PFSK-1 (cell line): Measurements from ENCODE around the gene DOCK1.

Experiments
- FOXP2 ChIP-seq: optimal IDR thresholded peaks from 2 replicates; pipeline ENCODE3; 2011; ENCODE audit warnings: borderline replicate concordance, control low read depth, inconsistent platforms; ENCODE audit not compliant: insufficient read depth; ENCODE audit errors: extremely low read length, extremely low read depth
- POLR2AphosphoS5 ChIP-seq: IDR thresholded peaks from 2 replicates; pipeline ENCODE4 v1.6.1; 2012; ENCODE audit warnings: low read depth, mild to moderate bottlenecking, control low read depth, low read length, moderate library complexity
- SIN3A ChIP-seq: IDR thresholded peaks from 2 replicates; pipeline ENCODE4 v1.6.1; 2012; ENCODE audit warnings: mild to moderate bottlenecking, low read length, moderate library complexity, borderline replicate concordance; ENCODE audit not compliant: insufficient read depth
- TAF1 ChIP-seq: IDR thresholded peaks from 2 replicates; pipeline ENCODE4 v1.6.1; 2012; ENCODE audit warnings: low read length, control low read depth, borderline replicate concordance; ENCODE audit not compliant: insufficient read depth
- TF ChIP-seq, protein P1 (sequence below), 2 experiments: IDR thresholded peaks; 2 replicates each; pipeline versions ENCODE4 v1.6.1 to v1.8.0; 2011 to 2012; ENCODE audit warnings: low read depth in 2 of 2, low read length in 2 of 2, control low read depth in 1 of 2, inconsistent platforms in 1 of 2, mild to moderate bottlenecking in 1 of 2, moderate library complexity in 1 of 2; ENCODE audit not compliant: insufficient read depth in 1 of 2

DOCK1 gene

GRCh38 chr10:127266431-127266830 lies 361.2 kb downstream of the DOCK1 start:
- TF ChIP-seq POLR2AphosphoS5 = no peak
- TF ChIP-seq TAF1 = no peak
- TF ChIP-seq, protein P1, sequence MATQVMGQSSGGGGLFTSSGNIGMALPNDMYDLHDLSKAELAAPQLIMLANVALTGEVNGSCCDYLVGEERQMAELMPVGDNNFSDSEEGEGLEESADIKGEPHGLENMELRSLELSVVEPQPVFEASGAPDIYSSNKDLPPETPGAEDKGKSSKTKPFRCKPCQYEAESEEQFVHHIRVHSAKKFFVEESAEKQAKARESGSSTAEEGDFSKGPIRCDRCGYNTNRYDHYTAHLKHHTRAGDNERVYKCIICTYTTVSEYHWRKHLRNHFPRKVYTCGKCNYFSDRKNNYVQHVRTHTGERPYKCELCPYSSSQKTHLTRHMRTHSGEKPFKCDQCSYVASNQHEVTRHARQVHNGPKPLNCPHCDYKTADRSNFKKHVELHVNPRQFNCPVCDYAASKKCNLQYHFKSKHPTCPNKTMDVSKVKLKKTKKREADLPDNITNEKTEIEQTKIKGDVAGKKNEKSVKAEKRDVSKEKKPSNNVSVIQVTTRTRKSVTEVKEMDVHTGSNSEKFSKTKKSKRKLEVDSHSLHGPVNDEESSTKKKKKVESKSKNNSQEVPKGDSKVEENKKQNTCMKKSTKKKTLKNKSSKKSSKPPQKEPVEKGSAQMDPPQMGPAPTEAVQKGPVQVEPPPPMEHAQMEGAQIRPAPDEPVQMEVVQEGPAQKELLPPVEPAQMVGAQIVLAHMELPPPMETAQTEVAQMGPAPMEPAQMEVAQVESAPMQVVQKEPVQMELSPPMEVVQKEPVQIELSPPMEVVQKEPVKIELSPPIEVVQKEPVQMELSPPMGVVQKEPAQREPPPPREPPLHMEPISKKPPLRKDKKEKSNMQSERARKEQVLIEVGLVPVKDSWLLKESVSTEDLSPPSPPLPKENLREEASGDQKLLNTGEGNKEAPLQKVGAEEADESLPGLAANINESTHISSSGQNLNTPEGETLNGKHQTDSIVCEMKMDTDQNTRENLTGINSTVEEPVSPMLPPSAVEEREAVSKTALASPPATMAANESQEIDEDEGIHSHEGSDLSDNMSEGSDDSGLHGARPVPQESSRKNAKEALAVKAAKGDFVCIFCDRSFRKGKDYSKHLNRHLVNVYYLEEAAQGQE (IDR thresholded peaks at IDR 0.05; ENCODE audit: insufficient read depth in 1 of 2, low read depth in 2 of 2, low read length in 2 of 2) = no peak
- no peak for TF ChIP-seq SIN3A
- no peak for TF ChIP-seq FOXP2

- TF ChIP-seq POLR2AphosphoS5 (no peak), TAF1 (no peak), SIN3A (no peak), FOXP2 (no peak)
- TF ChIP-seq, protein P1 (IDR thresholded peaks at IDR 0.05; ENCODE audit: insufficient read depth in 1 of 2, low read depth in 2 of 2, low read length in 2 of 2) = no peak
Observed at GRCh38 chr10:127267442-127267841, 362.2 kb downstream of the DOCK1 start.

DNA sequence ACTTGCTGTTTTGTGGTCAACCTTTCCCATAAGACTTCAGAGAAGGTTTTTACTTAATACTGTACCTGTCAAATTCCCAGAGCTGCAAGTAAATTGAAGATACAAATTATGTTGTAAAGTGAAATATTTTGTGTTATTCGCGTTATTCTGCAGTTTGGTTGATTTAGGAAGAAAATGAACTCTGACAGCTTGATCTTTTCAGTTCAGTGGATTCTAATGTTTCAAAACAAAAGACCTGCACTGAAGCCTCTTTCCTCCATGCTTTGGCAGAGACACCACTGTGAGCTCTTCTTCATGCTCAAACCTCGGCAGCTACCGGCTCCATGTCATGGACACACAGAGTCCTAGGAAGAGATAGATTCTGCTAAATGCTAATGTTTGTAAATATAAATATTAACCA lies 366.8 kb downstream of the DOCK1 start:
- TF ChIP-seq TAF1 = no peak
- TF ChIP-seq POLR2AphosphoS5 = no peak
- no peak for TF ChIP-seq SIN3A
- TF ChIP-seq, protein P1 (IDR thresholded peaks at IDR 0.05; ENCODE audit: insufficient read depth in 1 of 2, low read depth in 2 of 2, low read length in 2 of 2) = no peak
- no peak for TF ChIP-seq FOXP2

- TF ChIP-seq, protein P1 (IDR thresholded peaks at IDR 0.05; ENCODE audit: insufficient read depth in 1 of 2, low read depth in 2 of 2, low read length in 2 of 2) = no peak
- TF ChIP-seq FOXP2 (no peak), TAF1 (no peak), POLR2AphosphoS5 (no peak), SIN3A (no peak)
Observed at GRCh38 chr10:127275272-127275671, 370.0 kb downstream of the DOCK1 start.

DNA sequence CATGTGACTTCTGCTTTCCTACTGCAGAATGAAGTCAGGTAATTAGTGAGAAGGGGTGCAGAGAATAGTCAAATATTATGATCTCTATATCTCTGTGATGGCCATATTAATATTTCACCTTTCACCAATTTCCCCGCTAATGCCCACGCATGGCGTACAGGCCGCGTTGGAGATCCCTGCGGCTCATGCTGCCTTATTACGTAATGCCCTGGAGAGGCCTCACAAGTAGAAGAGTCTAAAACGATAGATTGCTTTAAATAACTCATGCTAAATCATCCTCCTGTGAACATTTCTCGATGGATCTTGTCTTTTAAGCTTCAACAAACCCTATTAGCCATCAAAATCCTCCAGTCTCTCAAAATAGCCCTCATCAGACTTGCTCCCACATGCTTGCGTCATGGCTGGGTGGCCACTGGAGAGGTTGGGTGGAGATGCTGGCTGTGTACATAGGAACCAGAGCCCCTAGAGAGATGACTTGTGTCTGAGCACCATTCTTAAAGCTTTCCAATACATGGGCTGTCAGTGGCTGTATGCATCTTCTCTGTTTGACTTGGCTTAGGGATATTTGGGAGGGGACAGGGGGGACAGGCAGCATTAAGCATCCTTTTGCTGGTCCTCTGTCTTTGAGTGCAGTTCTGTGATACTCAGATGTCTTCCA lies 370.7 kb downstream of the DOCK1 start:
- TF ChIP-seq FOXP2 = no peak
- TF ChIP-seq POLR2AphosphoS5 = no peak
- no peak for TF ChIP-seq TAF1
- TF ChIP-seq SIN3A = no peak
- TF ChIP-seq, protein P1 (IDR thresholded peaks at IDR 0.05; ENCODE audit: insufficient read depth in 1 of 2, low read depth in 2 of 2, low read length in 2 of 2) = no peak
